ENCODE data around the gene CLCN5. TPM values are rescaled to one million over a fixed set of nuclear protein-coding genes. Genes with fewer than 3 reads are reported as not detected.
A peak's percentile ranks its signal among the peaks of the same experiment; 100 is the strongest.

The CLCN5 gene
- total RNA-seq, 2 donors from 2014 or later, result 2.0 to 13.6 TPM

DNA sequence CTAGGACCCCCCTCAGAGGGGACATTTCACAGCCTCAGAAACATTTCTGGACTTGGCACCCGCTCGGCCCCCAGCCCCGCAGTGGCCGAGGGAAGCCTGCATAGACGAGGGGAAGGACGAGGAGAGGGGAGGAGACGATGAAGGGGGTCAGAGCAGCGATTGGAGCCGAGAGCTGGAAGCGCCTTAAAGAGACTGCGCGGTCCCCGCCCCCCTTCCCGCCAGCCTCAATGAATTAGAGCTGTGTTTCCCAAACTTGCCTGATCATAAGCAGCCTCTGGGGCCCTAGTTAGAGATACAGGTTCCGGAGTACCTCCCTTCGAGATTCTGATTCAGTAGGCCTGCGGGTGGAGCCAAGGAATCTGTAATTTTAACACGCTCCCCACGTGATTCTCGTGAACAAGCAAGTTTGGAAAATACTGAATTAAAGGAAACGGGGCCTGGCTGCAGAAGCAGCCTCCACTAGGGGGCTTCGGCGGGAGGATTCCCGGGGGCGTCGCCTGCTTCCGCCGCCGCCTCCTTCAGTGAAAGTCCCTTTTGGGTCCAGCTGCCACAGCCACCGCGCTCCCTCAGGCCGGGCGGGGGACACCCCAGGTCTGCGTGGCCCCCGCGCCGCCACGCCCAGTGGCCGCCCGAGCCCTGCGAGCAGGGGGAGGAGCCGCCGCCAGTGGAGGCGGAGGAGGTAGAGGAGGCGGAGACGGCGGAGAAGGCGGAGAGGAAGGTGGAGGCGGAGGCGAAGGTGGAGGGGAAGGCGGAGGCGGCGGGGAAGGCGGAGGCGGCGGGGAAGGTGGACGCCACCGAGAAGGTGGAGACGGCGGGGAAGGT, 43.4 kb upstream of the CLCN5 start, which contains the start of gene USP27X:
TSS of gene USP27X (plus strand) at position 651 of the 822 bp plus-strand sequence. CDS start 824 bp downstream, outside the sequence.
- Histone ChIP-seq H3K27ac (peak within 1 kb of the TSS; percentile 79 to 82), H3K4me3 (peak within 1 kb of the TSS; percentile 44 to 53), H3K27me3 (replicated peaks; ENCODE audit: insufficient read depth) (no peaks in the 10 kb centered on the region), H3K36me3 (no peaks in the 10 kb centered on the region), H3K9me3 (no peaks in the 10 kb centered on the region), H3K4me1 (replicated peaks) (no peaks in the 10 kb centered on the region)
- peak; percentile 66 for DNase-seq (ENCODE audit: low spot score)
- intact Hi-C loops (cut with DNase I), result no loop called here
- under 1% methylated on average over 41 of the region's 60 CpGs for WGBS
- TF ChIP-seq POLR2AphosphoS5 (IDR thresholded peaks at IDR 0.05) (peak; percentile 19), POLR2A (IDR thresholded peaks at IDR 0.05) (peak; percentile 68), CTCF (IDR thresholded peaks at IDR 0.05) (peak; percentile 24 to 53 (median 41))

GRCh38 chrX:49879656-49880277, 42.6 kb upstream of the CLCN5 start:
- Histone ChIP-seq H3K36me3 (no peaks in the 10 kb centered on the region), H3K27me3 (replicated peaks; ENCODE audit: insufficient read depth) (no peaks in the 10 kb centered on the region), H3K4me1 (replicated peaks) (no peaks in the 10 kb centered on the region), H3K4me3 (peak overlapping the region; percentile 44 to 53), H3K9me3 (no peaks in the 10 kb centered on the region), H3K27ac (peak overlapping the region; percentile 79 to 82)
- intact Hi-C loops (cut with DNase I), result loop anchor here (5.0 kb wide), 1 partner anchor 38 kb away; no protein-coding TSS in a partner anchor
- WGBS, result 4% methylated on average over 24 of the region's 55 CpGs
- TF ChIP-seq POLR2AphosphoS5 (IDR thresholded peaks at IDR 0.05) (no peak), CTCF (IDR thresholded peaks at IDR 0.05) (no peak), POLR2A (IDR thresholded peaks at IDR 0.05) (no peak)
- no peak for DNase-seq (ENCODE audit: low spot score)

- Histone ChIP-seq H3K4me3 (no peak overlapping the region), H3K27me3 (replicated peaks; ENCODE audit: insufficient read depth) (no peaks in the 10 kb centered on the region), H3K9me3 (no peaks in the 10 kb centered on the region), H3K27ac (no peak overlapping the region), H3K4me1 (replicated peaks) (no peaks in the 10 kb centered on the region), H3K36me3 (no peaks in the 10 kb centered on the region)
- DNase-seq (ENCODE audit: low spot score), result no peak
- TF ChIP-seq CTCF (IDR thresholded peaks at IDR 0.05), result no peak
- no peak for TF ChIP-seq POLR2AphosphoS5 (IDR thresholded peaks at IDR 0.05)
- no peak for TF ChIP-seq POLR2A (IDR thresholded peaks at IDR 0.05)
- WGBS, result 30% methylated on average over 2 of the region's 12 CpGs
- intact Hi-C loops (cut with DNase I), result loop anchor here (5.0 kb wide), 1 partner anchor 37 kb away; no protein-coding TSS in a partner anchor
Measured at GRCh38 chrX:49880668-49881067, 41.7 kb upstream of the CLCN5 start.

- DNase-seq (ENCODE audit: low spot score), result peak; percentile 17
- intact Hi-C loops (cut with DNase I), result loop anchor here (5.0 kb wide), 1 partner anchor 33 kb away; no protein-coding TSS in a partner anchor
- no peaks in the 10 kb centered on the region for H3K9me3 ChIP-seq
- TF ChIP-seq POLR2AphosphoS5 (IDR thresholded peaks at IDR 0.05) (no peak), POLR2A (IDR thresholded peaks at IDR 0.05) (no peak), CTCF (IDR thresholded peaks at IDR 0.05) (peak in 3 of 4 experiments; percentile 27 to 55 (median 47))
- H3K36me3 ChIP-seq, result no peaks in the 10 kb centered on the region
- H3K27me3 ChIP-seq (replicated peaks; ENCODE audit: insufficient read depth), result no peaks in the 10 kb centered on the region
- 28% methylated on average over 6 of the region's 7 CpGs for WGBS
- H3K4me1 ChIP-seq (replicated peaks), result no peaks in the 10 kb centered on the region
- H3K4me3 ChIP-seq, result no peak overlapping the region
- H3K27ac ChIP-seq, result no peak overlapping the region
Measured at GRCh38 chrX:49884290-49884862, 38.0 kb upstream of the CLCN5 start.

Measured in prostate gland (tissue), 2 donors.